NCI-H2029 (cell line): ENCODE results near the gene VILL.
A peak's percentile ranks its signal among the peaks of the same experiment; 100 is the strongest.
"Not testable (repeated sequence)": the region's sequence is repeated elsewhere in the genome, so short reads cannot be mapped to it uniquely, and the experiment has no call there.

Experiments
- DNase-seq: peaks from one replicate; lab custom pipeline; 2025; lab: John Stamatoyannopoulos, UW

Gene VILL

DNA sequence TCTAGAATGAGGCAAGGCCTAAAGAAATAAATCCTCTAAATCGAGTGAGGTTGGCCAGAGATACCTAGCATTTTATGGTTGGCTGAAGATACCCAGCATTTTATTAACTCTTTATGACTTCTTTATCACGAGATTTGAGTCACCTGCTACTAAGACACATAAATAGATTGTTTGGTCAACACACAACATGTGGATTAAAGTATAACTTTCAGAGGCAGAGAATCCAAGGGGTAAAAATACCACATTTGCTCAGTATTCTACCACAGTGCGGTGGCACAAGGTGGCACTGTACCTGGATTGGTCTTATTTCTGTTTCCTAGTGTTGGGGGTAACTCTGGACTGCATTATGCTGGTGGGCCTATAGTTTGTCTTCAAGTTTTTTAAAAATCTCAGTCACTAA is 27.0 kb upstream of the VILL start:
- no peak for DNase-seq

DNA sequence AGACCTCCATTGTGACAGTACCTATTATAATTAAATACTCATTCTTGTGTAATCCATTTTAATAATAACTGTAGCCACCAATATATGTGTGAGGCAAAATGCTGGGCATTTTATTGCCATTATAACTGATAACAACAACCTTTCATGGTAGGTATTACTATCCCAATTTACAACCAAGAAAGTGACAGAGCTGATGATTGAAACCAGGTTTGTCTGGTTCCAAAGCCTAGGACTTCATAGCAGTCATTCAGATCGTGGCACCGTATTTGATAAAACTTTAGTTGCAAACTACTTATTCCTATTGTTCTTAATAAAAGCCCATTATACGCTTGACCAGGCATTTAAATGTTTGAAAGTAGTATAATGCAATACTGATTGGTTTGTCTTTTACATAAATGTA is 26.4 kb upstream of the VILL start:
- DNase-seq = no peak

DNA sequence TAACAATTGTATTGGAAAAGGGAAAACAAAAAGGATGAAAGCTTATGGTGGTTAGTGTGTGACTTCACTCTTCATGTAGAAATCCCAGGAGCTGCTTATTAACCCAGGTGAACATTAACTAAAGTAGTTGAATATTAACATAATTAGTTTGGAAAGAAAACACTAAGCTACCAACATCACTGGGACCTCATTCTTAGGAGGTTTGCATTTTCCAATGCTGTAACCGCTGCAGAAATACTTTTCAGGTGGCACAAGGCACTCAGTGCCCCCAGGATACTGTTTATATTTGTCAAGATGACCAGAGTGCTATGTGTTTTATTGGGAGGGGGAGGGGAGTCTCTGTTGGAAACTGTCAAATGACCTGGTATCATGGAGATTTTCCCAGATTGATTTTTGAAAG is 25.9 kb upstream of the VILL start:
- no peak for DNase-seq

DNA sequence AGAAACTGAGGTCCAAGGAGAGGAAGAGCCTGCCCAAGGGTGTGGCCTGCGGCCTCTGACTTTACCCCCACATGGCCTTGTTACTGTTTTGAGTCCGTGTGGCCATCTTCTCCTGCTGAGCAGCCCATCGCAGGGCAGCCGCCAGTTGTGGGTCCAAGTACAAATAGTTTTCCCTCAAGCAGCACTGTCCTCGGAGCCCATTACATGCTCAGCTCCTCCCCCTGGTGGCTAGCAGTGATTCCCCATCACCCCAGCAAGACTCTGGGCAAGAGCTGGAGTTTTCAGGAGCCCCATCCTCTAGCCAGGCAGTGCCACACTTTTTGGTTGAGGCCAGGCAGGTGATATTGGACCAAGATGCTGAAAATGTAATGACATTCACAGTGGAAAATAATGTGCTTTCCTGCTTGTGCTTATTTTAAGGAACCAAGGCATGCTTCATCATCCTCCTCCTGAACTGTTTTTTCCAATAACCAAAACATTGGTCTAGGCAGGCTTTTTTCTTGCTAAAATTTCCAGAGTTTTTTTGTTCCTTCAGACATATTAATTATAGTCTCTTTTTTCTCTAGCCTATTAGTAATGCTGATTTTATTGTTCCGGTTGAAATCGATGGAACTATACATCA is 23.2 kb upstream of the VILL start:
- DNase-seq = peak; percentile 39

DNA sequence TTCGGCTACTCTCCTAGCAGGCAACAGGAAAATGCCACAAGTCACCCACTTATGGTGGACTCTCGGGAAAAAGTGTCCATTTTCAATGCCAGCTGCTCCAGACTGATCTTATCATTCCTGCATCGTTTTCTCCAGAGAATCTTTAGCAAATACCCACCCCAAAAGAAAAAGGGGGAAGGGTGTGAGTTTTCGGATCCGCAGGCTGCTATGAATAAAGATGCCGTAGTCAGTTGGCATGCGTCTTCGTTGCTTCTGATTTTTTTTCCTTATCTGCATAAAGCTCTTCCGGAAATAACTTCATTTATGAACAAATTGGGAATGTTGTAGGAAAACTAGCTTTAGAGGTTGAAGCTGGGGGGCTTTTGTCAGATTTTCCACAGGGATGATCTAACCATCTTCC is 22.4 kb upstream of the VILL start:
- no peak for DNase-seq

DNA sequence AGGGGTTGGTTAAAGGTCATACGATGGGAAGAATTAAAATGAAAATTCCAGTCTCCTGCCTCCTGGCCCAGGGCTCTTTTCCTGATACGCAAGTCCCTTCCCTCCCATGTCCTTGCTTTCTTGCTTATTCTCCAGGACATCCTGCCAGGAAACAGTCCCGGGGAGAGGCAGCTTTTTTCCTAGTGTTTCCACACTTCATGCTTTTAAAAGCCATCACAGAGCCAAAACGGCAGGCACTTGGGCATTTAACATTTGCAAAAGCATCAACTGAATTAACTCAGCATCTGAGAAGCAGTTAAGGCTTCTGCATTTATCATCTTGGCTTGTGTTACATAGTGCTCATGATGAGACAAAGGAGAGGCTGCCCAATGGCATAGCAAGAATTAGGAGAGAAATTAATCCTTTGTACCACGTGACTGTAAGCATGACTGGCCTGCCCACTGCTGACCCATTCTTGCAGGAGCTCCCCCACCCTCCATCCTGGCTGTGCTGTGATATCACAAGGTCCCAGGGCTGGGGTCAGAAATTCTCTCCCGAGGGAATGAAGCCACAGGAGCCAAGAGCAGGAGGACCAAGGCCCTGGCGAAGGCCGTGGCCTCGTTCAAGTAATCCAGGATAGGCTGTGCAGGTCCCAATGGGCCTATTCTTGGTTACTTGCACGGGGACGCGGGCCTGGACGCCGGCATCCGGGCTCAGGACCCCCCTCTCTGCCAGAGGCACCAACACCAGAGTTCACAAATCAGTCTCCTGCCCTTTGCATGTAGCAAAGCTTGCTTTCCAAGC is 21.6 kb upstream of the VILL start:
- no peak for DNase-seq

DNA sequence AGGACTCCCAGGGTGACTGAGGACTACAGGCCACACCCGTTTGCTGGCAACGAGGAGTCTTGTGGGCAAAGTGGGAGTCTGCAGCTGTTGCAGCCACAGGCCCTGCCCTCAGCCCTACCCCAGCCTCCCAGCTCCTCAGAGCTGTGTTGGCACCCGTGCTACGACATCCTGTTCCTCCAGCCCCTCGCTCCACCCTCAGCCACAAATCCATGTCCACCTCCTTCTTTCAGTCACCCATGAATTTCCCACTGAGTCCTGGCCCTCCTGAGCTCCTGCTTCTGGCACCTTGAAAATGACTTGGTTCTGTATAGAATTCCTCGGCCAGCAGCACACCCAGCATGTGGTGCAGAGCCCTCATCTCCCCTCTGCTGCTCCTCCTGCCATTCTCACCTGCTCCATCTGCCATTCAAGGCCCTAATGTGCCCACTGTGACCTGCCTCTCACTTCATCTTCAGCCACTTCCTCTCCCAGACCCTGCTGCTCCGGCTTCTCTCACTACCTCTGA is 20.9 kb upstream of the VILL start:
- no peak for DNase-seq

DNA sequence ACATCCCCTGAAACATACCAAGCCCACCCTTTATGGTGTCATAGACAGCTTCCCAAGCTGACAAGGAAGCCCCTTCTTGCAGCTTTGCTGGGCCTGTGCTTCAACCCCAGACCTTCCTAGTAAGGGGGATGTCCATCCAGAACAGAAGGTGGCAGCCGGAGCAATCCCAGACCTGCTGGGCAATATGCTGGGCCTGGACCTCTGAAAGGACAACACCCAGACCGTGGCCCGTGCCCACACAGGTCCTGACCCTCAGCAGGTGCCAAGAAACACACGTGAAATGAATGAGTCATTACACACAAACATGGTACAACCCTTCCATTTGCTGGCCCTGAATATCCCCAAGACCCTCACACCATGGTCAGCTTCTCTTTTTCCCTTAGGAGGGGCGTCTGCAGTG is 19.8 kb upstream of the VILL start:
- no peak for DNase-seq

DNA sequence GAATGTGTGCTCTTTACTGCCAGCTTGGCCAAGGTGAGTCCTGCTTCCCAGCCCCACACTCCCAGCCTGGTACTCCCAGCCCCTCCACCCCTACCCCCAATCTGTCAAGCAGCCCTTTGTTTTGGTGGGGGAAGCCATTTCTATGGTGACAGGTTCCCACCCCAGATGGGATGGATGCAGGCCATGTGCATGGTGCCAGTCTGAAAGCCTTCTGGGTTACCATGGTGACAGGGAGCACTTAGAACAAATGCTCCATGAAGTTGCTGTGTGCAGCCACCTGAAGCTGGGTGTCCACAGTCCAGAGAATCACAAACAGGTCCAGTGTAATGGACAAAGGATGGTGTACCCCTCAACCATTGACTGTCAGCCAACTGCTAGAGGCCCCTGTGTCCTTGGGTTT is 19.1 kb upstream of the VILL start:
- no peak for DNase-seq

DNA sequence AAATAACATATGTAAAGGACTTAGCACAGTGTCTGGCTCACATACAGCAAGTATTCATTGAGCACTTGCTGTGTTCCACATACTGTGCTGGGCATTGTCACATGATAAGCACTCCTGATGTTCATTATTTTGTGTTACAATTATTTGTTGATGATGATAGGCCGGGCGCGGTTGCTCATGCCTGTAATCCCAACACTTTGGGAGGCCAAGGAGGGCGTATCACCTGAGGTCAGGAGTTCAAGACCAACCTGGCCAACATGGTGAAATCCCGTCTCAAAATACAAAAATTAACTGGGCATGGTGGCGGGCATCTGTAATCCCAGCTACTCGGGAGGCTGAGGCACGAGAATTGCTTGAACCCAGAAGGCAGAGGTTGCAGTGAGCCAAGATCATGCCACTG is 18.5 kb upstream of the VILL start:
- not testable (repeated sequence) for DNase-seq

DNA sequence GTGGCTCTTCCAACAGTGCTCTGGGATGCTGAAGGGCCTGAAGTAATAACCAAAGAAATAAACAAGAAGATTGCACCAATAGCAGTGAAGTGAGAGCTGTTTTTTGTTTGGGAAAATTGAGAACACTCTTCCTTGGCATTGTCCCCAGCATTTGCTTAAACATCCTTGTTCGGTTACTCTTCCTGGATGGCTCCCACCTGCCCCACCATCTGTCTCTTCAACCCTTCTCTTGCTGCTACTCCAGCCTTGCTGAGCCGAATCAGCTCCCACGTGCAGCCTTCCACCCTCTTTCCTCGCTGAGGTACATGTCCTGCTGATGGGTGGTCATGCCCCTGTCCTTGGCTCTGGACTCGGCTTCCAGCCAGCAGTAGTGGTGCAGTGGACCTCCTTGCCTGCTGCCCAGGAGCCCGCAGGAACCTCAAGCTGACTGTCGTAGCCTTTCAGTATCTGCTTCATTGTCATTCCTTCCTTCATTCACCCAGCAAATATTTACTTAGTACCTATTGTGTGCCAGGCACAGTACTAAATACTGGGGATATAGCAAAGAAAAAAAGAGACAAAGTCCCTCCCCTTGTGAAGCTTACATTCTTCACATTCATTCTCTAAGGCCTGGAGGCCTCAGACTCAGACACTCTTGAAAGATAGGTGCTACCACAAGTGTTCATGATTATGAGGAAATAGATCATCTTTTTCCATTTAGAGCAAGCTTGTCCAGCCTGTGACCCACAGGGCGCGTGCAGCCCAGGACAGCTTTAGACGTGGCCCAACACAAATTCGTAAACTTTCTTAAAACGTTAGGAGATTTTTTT is 17.1 kb upstream of the VILL start:
- DNase-seq = no peak

DNA sequence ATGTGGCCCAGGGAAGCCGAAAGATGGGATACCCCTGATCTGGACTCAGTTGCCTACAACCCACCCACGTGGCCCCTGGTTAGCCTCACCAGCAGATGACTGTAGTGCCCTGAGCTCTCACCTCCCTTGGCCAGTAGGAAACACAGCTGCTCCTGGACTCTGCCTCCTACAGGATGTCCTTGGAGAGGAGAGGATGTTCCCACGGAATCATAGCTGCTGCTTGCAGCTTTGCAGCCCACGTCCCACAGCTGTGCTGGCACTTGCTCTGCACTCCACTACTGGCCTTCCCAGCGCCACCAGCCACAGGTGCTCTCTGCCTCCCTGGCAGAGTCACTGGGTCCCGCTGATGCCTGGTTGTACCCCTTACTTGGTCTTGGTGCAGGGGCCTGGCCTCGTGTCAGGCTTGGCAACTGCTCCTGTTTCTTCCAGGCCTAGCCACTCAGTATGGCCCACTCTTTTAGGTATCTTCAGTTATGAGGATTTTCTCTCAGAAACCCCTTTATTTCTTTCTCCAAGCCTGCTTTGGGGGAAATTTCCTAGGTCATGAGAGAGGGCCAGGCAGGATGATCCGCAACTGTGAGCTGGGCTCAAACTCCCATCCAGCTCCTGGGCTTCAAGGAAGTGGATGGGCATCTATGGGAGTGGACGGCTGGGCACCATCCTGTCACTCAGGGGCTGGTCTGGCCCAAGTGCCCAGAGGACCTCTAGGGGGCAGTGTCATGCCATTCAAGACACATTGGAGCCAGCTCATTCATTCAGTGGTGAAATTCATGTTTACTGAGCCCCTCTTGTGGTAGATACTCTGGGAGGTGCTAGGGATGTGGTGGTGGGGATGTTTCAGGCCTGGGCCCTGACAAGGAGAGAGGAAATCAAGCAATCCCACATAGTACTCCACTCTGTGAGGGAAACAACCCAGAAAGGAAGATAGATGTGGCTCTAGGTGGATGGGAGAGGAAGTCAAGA is 16.2 kb upstream of the VILL start:
- DNase-seq = peak; percentile 47

DNA sequence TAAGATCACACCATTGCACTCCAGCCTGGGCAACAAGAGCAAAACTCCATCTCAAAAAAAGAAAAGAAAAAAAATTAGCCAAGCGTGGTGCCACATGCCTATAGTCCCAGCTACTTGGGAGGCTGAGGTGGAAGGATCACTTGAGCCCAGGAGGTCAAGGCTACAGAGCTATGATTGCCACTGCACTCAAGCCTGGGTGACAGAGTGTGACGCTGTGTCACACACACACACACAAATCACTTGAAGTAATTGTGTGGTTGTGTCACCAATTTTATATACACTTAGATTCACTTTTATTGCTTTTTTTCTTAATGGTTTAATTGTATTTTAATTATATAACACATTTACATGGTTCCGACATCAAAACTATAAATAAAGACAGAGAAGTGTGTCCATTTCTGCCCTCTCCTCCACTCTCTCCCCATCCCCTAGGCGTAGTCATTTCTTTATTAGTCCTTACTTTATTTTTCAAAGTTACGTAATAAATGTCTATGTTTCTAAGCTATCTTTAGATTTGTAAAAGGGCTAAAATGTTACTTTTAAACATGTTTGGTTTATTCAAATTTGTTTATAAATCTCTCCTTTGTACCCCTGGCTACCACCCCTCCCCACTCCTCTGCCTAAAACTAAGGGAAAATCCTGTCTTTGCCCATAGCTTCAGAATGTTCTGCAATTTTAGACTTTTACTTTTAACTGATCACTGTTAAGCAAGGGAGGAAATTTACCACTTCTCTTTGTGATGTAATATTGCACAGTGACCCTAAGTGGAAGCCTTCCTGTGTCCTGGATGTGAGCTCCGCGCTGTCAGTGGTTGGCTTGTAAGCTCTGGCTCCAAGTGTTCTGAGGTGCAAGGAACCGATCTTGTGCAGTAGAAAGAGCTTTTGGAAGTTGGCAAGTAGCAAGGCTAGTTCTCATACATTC is 10.8 kb upstream of the VILL start:
- DNase-seq = no peak

DNA sequence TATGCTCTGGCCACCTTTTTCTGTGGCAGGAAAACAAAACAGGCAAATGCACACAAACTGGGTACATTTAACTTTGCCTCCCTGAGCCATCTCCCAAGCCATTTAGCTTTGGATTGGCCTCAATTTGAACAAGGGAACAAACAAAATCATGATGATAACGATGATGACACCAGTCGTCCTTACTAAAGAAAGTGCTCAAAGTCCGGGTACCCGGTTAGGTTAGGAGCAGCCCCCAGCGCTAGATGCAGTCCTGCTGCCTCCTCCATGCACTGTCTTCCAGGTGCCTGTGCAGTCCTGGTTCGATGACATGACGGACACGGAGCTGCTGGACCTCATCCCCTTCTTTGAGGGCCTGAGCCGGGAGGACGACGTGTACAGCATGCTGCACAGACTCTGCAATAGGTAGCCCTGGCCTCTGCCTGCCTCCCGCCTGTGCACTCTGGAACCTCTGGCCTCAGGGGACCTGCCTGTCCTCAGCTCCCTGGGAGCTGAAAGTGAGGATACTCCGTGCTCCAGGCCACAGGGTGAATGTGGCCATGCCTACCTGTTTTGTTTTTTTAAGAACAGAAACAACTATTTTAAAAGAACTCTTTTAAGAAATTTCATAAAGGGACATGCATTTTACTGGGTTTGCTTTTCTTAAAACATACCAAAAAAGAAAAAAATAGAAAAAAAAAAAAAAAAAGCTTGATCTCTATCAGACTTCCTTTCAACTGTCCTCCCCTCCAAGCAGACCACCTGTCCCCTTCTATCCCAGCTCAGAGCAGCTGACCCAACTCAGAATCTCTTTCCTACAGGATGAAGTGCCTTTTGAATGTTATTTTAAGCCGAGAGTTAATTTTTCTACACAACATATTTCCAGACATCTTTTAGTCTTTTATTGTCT is 9.9 kb upstream of the VILL start:
- no peak for DNase-seq

DNA sequence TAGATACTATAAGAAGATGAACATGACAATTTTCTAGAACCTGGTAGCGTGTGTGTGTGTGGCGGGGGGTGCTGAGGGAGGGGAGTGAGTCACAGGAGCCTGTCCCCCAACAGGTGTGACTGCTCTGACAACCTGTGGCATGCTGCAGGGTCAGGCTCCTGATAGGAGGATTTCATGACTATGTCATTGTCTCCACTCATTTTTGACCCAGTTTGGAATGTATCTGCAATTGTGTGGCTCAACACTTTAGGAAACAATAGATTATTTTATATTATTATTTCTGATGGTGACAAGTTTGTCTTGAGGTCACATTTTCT is 9.3 kb upstream of the VILL start:
- DNase-seq = no peak

DNA sequence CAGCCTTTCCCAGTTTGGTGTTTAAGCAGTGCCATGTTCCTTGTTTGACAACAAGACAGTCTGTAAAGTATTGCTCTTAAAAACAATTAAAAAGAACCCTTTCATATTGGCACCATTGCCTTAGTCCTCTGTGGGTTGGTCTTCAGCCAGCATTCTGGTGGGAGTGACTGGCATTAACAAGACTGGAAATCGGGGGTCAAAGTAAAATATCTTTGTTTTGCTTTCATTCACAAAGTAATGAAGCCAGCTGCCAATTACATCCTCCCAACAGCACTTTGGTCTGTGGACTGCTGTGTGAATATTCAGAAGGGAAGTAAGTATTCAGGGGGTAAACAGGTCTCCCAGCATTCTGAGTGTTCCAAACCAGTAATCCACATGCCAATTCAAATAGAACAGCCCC is 8.3 kb upstream of the VILL start:
- DNase-seq = no peak

DNA sequence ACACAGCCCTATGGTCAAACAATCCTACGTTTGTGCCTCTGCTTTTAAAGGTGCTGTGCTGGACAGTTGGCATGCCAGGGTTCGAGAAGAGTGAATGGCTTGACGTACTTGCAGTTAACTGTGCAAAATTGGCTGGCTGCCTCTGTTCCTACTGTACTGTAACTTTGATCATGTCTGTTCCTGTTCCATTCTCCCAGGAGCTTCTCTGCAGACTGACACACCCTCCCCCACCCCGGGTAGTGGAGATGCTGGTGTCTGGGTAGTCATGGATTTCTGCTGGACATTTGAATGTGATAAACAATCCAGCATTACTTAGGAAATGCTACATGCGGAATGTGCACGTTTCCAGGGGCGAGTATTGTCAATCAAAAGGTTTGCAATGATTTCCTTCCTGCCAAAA is 6.5 kb upstream of the VILL start:
- DNase-seq = no peak

DNA sequence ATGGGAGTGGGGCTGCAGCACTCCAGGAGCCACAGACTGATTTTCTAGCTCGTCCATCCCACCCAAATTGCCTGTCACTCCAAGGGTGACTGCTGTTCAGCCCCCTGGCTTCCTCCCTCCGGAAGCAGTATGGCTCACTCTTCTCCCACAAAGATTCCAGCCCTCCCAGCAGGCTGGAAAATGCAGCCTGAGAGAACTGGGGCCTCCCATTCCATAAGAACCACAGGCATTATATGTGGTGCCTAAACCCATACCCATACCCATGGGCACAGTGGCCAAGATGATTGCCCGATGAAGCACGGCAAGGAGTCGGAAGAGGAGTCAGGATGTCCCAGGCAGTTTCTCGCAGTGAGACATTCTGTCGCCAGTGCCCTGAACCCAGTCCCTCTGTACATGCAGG is 6.0 kb upstream of the VILL start:
- DNase-seq = no peak

DNA sequence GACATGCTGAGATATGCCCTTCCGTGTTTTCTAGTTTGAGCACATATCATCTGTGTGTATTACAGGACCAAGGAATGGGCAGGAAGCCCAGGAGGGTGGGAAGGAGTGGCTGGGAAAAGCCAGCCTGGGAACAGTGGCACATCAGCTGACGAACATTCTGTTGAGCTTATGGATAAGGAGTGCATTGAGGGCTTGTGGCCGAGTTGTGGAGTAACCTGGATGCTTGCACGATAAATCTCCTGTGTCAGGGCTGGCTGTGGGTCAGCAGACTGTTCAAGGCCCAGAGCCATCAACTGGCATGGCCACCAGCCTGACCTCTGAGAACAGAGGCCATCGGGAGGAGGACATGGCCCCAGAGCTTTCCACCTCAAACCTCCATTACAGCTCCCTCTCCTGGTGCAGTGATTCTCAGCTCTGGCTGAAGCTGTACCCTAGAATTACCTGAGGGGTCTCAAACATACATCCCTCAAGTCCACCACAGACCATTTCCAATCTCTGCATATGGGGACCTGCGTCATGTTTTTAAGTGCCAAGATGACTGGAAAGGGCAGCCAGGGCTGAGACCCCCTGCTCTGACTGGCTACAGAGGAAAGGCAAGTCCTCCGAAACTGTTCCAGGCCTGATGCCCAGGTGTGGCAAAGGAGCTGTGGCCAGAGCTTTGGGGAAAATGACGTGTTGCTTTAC is 4.8 kb upstream of the VILL start:
- no peak for DNase-seq
